Panc1 (cell line): Measurements from ENCODE around the gene LY9.

Source experiments
- CTCF ChIP-seq: fragments of 450-650 bp; IDR thresholded peaks from 2 replicates; pipeline ENCODE4 v1.5.1; 2017; ENCODE audit warnings: mild to moderate bottlenecking
- POLR2AphosphoS5 ChIP-seq: IDR thresholded peaks from 2 replicates; pipeline ENCODE4 v1.6.1; 2012; ENCODE audit warnings: mild to moderate bottlenecking, low read depth, low read length, moderate library complexity
- SIN3A ChIP-seq: IDR thresholded peaks from 2 replicates; pipeline ENCODE4 v1.6.1; 2012; ENCODE audit warnings: low read depth, mild to moderate bottlenecking, low read length, moderate library complexity, borderline replicate concordance; ENCODE audit not compliant: insufficient read depth

- TF ChIP-seq CTCF = no peak
- TF ChIP-seq SIN3A = no peak
- TF ChIP-seq POLR2AphosphoS5 = no peak
Observed at GRCh38 chr1:160846281-160846680, 50.3 kb downstream of the LY9 start.
